GM12872 (cell line): ENCODE data around the gene FXYD5.

Experiments used
- CTCF ChIP-seq: IDR thresholded peaks from 3 replicates; pipeline ENCODE4 v1.5.1; 2011; ENCODE audit warnings: low read depth, mild to moderate bottlenecking, low read length, moderate library complexity; ENCODE audit not compliant: insufficient read depth

Gene FXYD5

GRCh38 chr19:35150445-35150844, 4.1 kb upstream of the FXYD5 start:
- TF ChIP-seq CTCF: no peak

- TF ChIP-seq CTCF: no peak
Measured at GRCh38 chr19:35151273-35152065, 3.1 kb upstream of the FXYD5 start.

- peak; percentile 80 for TF ChIP-seq CTCF
Measured at GRCh38 chr19:35153701-35154524, 622 bp upstream of the FXYD5 start.

- TF ChIP-seq CTCF: no peak
Measured at GRCh38 chr19:35155441-35155840, 906 bp downstream of the FXYD5 start.

- TF ChIP-seq CTCF: no peak
Measured at GRCh38 chr19:35155981-35156672, 1.6 kb downstream of the FXYD5 start.

- no peak for TF ChIP-seq CTCF
Measured at GRCh38 chr19:35156673-35157014, 2.1 kb downstream of the FXYD5 start.

- no peak for TF ChIP-seq CTCF
Measured at GRCh38 chr19:35157431-35157830, 2.9 kb downstream of the FXYD5 start.
